Sigmoid colon (tissue), 7 donors: ENCODE results near the gene RSPRY1. TPM values are rescaled to one million over a fixed set of nuclear protein-coding genes. Genes with fewer than 3 reads are reported as not detected.

Experiments used
- DNase-seq: peaks from one replicate; pipeline ENCODE4 v3.0.0-alpha.2; 2019
- H3K27ac ChIP-seq, 4 donors: fragments of 200-600 bp; sonication (generic); one replicate each; pipeline ENCODE4 v1.5.1; 2016 to 2019; ENCODE audit warnings: mild to moderate bottlenecking in 1 of 4
- H3K27me3 ChIP-seq, 3 donors: fragments of 200-600 bp; sonication (generic); one replicate each; pipeline ENCODE4 v1.5.1; 2019; ENCODE audit warnings: mild to moderate bottlenecking in 1 of 3
- H3K36me3 ChIP-seq, 4 donors: fragments of 200-600 bp; sonication (generic); one replicate each; pipeline ENCODE4 v1.5.1; 2016 to 2019
- H3K4me1 ChIP-seq, 4 donors: fragments of 200-600 bp; sonication (generic); one replicate each; pipeline ENCODE4 v1.5.1; 2017 to 2019
- H3K4me3 ChIP-seq, 4 donors: fragments of 200-600 bp; sonication (generic); one replicate each; pipeline ENCODE4 v1.5.1; 2017 to 2019; ENCODE audit warnings: mild to moderate bottlenecking in 2 of 4, moderate library complexity in 1 of 4
- H3K9me3 ChIP-seq, 4 donors: fragments of 200-600 bp in 3 of 4; sonication (generic) in 3 of 4; one replicate each; pipeline versions ENCODE4 v1.5.1 to v1.6.1; 2013 to 2019
- CTCF ChIP-seq, 4 experiments: fragments of 450-650 bp in 3 of 4; fragments of 200-600 bp in 1 of 4; IDR thresholded peaks; one replicate each; pipeline ENCODE4 v1.5.1; 2016 to 2019; ENCODE audit warnings: antibody characterized with exemption in 4 of 4, mild to moderate bottlenecking in 3 of 4, moderate library complexity in 2 of 4
- EP300 ChIP-seq, 4 donors: sonication (generic); formaldehyde crosslinking; IDR thresholded peaks; one replicate each; pipeline ENCODE4 v1.6.1; 2017; ENCODE audit warnings: antibody characterized with exemption in 4 of 4
- POLR2A ChIP-seq, 2 donors: fragments of 450-650 bp; IDR thresholded peaks; one replicate each; pipeline ENCODE4 v1.6.1; 2016; ENCODE audit warnings: antibody characterized with exemption in 2 of 2, mild to moderate bottlenecking in 2 of 2, moderate library complexity in 2 of 2
- POLR2AphosphoS5 ChIP-seq, 4 donors: sonication (generic); formaldehyde crosslinking; IDR thresholded peaks; one replicate each; pipeline ENCODE4 v1.6.1; 2017; ENCODE audit warnings: antibody characterized with exemption in 4 of 4
- WGBS, 2 donors: extraction: QIAGEN DNeasy Blood & Tissue Kit; methylation state at CpG; one replicate each; pipeline ENCODE4 v1.1.7; 2013; 5-methylcytosine and 5-hydroxymethylcytosine counted together
- intact Hi-C: fragments of 100-400 bp; cut with DNase I; formaldehyde crosslinking; loops from one replicate; pipeline ENCODE4 v1.15.1; 2023
- polyA plus RNA-seq, 3 donors: library from polyadenylated mRNA; stranded (reverse); fragments of 200-250 nt; gene quantifications; one replicate each; pipeline ENCODE4 v1.2.3, GENCODE V29; 2013
- total RNA-seq, 4 donors: library from RNA; depleted of rRNA; stranded (reverse); fragments of >200 nt; gene quantifications; one replicate each; pipeline ENCODE4 v1.1.0, GENCODE V29; 2016
- donor health status: healthy with polysubstance abuse.
- donor health status: Bipolar disorder and iron deficiency.
- donor health status: healthy.

The RSPRY1 gene
- total and polyA plus RNA-seq, 7 donors, result 12.6 to 42.7 (median 30.6) TPM

DNA sequence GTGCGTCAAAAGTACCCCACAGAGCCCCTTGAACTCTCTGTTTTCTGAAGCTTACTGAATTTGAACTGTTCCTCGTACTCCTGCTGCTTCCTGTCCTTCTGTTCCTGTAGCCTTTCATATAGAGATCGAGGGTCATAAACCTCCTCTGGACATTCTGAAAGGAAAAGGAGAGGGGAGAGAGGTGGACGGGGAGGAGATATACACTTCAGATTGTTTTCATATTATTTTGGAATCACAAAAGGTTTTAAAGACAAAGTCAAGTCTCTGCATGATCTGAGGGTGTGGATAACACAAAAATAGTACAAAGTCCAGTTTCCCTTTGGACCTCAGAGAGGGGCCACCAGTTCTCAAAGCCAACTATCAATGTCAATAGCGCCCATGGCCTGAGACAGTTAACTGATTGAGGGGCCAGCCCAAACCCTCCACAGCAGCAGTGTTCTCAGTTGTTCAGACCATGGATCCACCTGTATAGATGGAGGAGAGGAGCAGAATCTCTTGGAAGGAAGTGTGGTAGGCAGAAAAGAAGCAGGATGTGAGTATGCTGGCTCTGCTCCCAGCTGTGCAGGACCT is 13.3 kb upstream of the RSPRY1 start:
- no peak for DNase-seq
- H3K4me1 ChIP-seq, result peaks cover 0 to 16% (median 6%) of the 10 kb centered on the region in 4 donors
- no peaks in the 10 kb centered on the region for H3K9me3 ChIP-seq
- TF ChIP-seq POLR2AphosphoS5 (IDR thresholded peaks at IDR 0.05) (no peak), POLR2A (IDR thresholded peaks at IDR 0.05) (no peak), EP300 (IDR thresholded peaks at IDR 0.05) (no peak), CTCF (IDR thresholded peaks at IDR 0.05) (no peak)
- WGBS, 2 donors, result 75 to 87% methylated on average over 5 of the region's 5 CpGs
- no peaks in the 10 kb centered on the region for H3K27me3 ChIP-seq
- no peak overlapping the region for H3K27ac ChIP-seq
- H3K36me3 ChIP-seq, result peaks cover 8 to 49% (median 34%) of the 10 kb centered on the region in 4 donors
- no peak overlapping the region for H3K4me3 ChIP-seq
- intact Hi-C loops, result no loop called here

DNA sequence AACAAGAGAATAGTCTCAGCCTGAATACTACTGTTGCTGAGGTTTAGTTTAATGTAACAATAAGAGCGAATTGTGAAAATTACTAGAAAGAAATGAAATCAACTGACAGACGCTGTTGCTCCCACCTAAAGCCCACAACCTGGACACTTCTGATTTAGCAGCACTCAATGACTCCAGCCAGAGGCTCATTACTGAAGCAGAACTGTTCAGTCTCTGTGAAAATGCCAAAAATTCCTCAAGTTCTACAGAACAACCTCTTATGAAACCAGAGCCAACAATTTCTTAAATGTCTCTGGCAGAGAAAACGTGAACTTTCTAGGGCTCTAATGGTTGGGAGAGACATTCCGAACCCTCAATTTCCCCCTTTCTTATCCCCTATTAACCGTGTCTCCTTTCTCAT is 10.2 kb upstream of the RSPRY1 start:
- Histone ChIP-seq H3K27me3 (no peaks in the 10 kb centered on the region), H3K36me3 (peaks cover 0 to 28% (median 20%) of the 10 kb centered on the region in 4 donors), H3K27ac (no peak overlapping the region), H3K9me3 (no peaks in the 10 kb centered on the region), H3K4me1 (peaks cover 0 to 29% (median 14%) of the 10 kb centered on the region in 4 donors), H3K4me3 (no peak overlapping the region)
- intact Hi-C loops, result no loop called here
- TF ChIP-seq POLR2AphosphoS5 (IDR thresholded peaks at IDR 0.05) (no peak), EP300 (IDR thresholded peaks at IDR 0.05) (no peak), POLR2A (IDR thresholded peaks at IDR 0.05) (no peak)
- no peak for DNase-seq
- 91 to 94% methylated on average over 5 of the region's 5 CpGs for WGBS, 2 donors

- intact Hi-C loops, result no loop called here
- Histone ChIP-seq H3K4me1 (peaks cover 0 to 29% (median 14%) of the 10 kb centered on the region in 4 donors), H3K4me3 (no peak overlapping the region), H3K27ac (peak overlapping the region in 1 of 4 donors; percentile 9), H3K9me3 (no peaks in the 10 kb centered on the region), H3K36me3 (peaks cover 0 to 5% (median 2%) of the 10 kb centered on the region in 4 donors), H3K27me3 (no peaks in the 10 kb centered on the region)
- TF ChIP-seq CTCF (IDR thresholded peaks at IDR 0.05) (no peak), EP300 (IDR thresholded peaks at IDR 0.05) (no peak), POLR2A (IDR thresholded peaks at IDR 0.05) (no peak), POLR2AphosphoS5 (IDR thresholded peaks at IDR 0.05) (no peak)
- no peak for DNase-seq
- WGBS, 2 donors, result 77 to 81% methylated on average over 3 of the region's 3 CpGs
These were observed 7.9 kb upstream of the RSPRY1 start for GRCh38 chr16:57178196-57178595.

GRCh38 chr16:57178793-57179212 is 7.3 kb upstream of the RSPRY1 start:
- intact Hi-C loops, result no loop called here
- Histone ChIP-seq H3K27ac (no peak overlapping the region), H3K4me1 (peaks cover 0 to 33% (median 15%) of the 10 kb centered on the region in 4 donors), H3K4me3 (no peak overlapping the region), H3K27me3 (no peaks in the 10 kb centered on the region), H3K9me3 (no peaks in the 10 kb centered on the region), H3K36me3 (no peaks in the 10 kb centered on the region)
- 66 to 69% methylated on average over 4 of the region's 4 CpGs for WGBS, 2 donors
- TF ChIP-seq POLR2AphosphoS5 (IDR thresholded peaks at IDR 0.05) (no peak), CTCF (IDR thresholded peaks at IDR 0.05) (no peak), EP300 (IDR thresholded peaks at IDR 0.05) (no peak), POLR2A (IDR thresholded peaks at IDR 0.05) (no peak)
- DNase-seq, result no peak

DNA sequence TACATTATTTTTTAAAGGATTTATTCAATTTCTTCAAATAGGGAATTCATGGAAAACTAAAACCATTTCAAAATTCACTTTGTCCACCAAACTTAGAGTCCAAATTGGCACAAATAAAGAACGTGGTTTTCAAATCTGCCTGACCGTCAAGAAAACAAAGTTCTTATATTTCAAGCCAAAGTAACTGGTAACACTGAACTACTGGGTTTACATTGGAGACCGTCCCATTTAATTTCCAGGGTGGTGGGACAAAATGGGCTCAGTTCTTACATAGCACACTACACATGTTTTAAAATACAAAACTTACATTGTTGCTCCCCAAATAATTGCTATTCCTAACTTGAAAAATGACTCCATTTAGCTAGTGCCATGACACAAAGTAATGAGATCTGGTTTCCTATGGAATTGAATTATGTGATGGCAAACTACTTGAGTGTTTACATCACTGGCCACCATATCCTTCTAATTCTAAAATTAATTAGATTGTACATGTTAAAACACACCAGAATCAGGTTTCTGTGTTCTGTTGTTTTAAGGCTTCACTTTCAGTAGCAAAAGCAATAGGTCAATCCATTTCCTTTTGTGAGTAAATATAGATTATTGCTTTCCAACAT is 6.8 kb upstream of the RSPRY1 start:
- intact Hi-C loops, result no loop called here
- WGBS, 2 donors, result 80% methylated on average over 3 of the region's 3 CpGs
- no peak for TF ChIP-seq POLR2AphosphoS5 (IDR thresholded peaks at IDR 0.05)
- TF ChIP-seq POLR2A (IDR thresholded peaks at IDR 0.05), result no peak
- no peak for TF ChIP-seq CTCF (IDR thresholded peaks at IDR 0.05)
- TF ChIP-seq EP300 (IDR thresholded peaks at IDR 0.05), result no peak
- Histone ChIP-seq H3K4me3 (no peak overlapping the region), H3K36me3 (no peaks in the 10 kb centered on the region), H3K4me1 (peaks cover 0 to 37% (median 15%) of the 10 kb centered on the region in 4 donors), H3K27me3 (no peaks in the 10 kb centered on the region), H3K27ac (no peak overlapping the region), H3K9me3 (no peaks in the 10 kb centered on the region)
- DNase-seq, result no peak
